SH-SY5Y (cell line): ENCODE measurements around the gene AMER1.

Experiments
- GATA2 ChIP-seq: IDR thresholded peaks from 2 replicates; pipeline ENCODE4 v1.6.1; 2011; ENCODE audit warnings: mild to moderate bottlenecking, low read depth, low read length
- GATA3 ChIP-seq: IDR thresholded peaks from 2 replicates; pipeline ENCODE4 v1.6.1; 2011; ENCODE audit warnings: low read depth, mild to moderate bottlenecking, low read length, moderate library complexity

- TF ChIP-seq GATA2 (no peak), GATA3 (no peak)
Measured at GRCh38 chrX:64169988-64170387, 35.5 kb downstream of the AMER1 start.
